Measurements from ENCODE around the gene MEI1. TPM values are rescaled to one million over a fixed set of nuclear protein-coding genes. Genes with fewer than 3 reads are reported as not detected.

The MEI1 gene
- total RNA-seq, 2 experiments from 2014 or later = 2.3 to 14.6 TPM

DNA sequence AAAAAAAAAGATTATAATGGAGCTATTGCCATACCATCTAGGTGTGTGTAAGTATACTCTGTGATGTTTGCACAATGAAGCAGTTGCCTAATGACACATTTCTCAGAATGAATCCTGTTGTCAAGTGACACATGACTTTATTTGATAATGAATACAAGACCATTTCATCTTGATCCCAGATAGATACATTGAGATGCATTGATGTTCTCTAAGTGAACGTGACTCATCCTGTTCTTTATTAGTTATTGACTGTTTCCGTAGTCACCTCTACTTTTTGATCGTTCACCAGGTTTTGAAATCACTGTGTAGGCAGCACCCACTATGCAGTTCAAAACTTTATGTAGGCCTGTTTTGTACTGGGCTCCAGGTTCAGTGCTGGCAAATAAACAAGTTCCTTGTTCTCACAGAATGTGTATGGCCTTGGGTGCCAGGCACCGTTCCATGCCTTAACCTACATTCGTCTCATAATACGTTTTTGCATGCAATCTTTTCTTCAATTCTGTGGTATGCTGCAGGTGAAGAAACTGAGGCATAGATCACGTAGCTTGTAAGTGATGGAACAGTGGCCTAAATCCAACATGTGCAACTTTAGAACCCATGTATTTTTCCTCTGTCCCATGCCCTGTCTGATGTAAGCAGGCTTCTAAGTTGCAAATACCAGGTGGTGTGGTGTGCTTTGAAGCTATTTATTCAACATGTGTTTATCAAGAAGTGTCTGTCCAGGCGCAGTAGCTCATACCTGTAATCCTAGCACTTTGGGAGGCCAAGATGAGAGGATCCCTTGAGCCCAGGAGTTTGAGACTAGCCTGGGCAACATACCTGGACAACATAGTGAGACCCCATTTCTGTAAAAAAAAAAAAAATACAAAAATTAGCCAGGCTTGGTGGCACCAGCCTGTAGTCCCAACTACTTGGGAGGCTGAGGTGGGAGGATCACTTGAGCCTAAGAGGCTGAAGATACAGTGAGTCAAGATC lies 144.0 kb downstream of the MEI1 start:
- H3K27ac ChIP-seq (ENCODE audit: low read depth, low read length, poor library complexity, severe bottlenecking) = peak overlapping the region; percentile 57
- H3K9me3 ChIP-seq (ENCODE audit: low read length) = no peaks in the 10 kb centered on the region
- peaks cover 100% of the 10 kb centered on the region for H3K79me2 ChIP-seq (ENCODE audit: insufficient read depth, low read depth, low read length)
- no peak overlapping the region for H2AFZ ChIP-seq (ENCODE audit: low read length)
- peak overlapping the region; percentile 25 for H3K4me3 ChIP-seq (ENCODE audit: low read depth, low read length, poor library complexity, severe bottlenecking)
- no TSS peak for BruUV-seq (replicated peaks)
- TF ChIP-seq EZH2phosphoT487 (IDR thresholded peaks at IDR 0.05; ENCODE audit: borderline replicate concordance, low read depth, low read length) = no peak
- TF ChIP-seq, protein P1, sequence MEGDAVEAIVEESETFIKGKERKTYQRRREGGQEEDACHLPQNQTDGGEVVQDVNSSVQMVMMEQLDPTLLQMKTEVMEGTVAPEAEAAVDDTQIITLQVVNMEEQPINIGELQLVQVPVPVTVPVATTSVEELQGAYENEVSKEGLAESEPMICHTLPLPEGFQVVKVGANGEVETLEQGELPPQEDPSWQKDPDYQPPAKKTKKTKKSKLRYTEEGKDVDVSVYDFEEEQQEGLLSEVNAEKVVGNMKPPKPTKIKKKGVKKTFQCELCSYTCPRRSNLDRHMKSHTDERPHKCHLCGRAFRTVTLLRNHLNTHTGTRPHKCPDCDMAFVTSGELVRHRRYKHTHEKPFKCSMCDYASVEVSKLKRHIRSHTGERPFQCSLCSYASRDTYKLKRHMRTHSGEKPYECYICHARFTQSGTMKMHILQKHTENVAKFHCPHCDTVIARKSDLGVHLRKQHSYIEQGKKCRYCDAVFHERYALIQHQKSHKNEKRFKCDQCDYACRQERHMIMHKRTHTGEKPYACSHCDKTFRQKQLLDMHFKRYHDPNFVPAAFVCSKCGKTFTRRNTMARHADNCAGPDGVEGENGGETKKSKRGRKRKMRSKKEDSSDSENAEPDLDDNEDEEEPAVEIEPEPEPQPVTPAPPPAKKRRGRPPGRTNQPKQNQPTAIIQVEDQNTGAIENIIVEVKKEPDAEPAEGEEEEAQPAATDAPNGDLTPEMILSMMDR (conservative IDR thresholded peaks at IDR 0.05; ENCODE audit: low read length) = no peak
- H3K4me2 ChIP-seq (ENCODE audit: low read length) = peak overlapping the region; percentile 72
- POLR2A ChIA-PET = interaction anchor here (0.5 to 2.8 kb wide), 6 partner anchors 8 to 704 kb away, joined by 3 to 16 read pairs (median 6); partner anchors contain the start of gene SREBF2
- peaks cover 39% of the 10 kb centered on the region for H4K20me1 ChIP-seq (ENCODE audit: insufficient read depth, low read length)
- peak; percentile 63 for DNase-seq (ENCODE audit: low spot score)
- H3K36me3 ChIP-seq (ENCODE audit: insufficient read depth, low read length) = peaks cover 90% of the 10 kb centered on the region
- H3K9me2 ChIP-seq (ENCODE audit: insufficient read depth, low read length) = no peaks in the 10 kb centered on the region
- peaks cover 93% of the 10 kb centered on the region for H3K4me1 ChIP-seq (ENCODE audit: insufficient read depth, low read length, poor library complexity, severe bottlenecking)
- intact Hi-C loops (cut with micrococcal nuclease; ENCODE audit: unreplicated experiment) = no loop called here
- CTCF ChIA-PET (ENCODE audit: unreplicated experiment) = interaction anchor here (0.6 to 1.5 kb wide), 2 partner anchors 16 to 43 kb away, joined by 3 read pairs; no protein-coding TSS in a partner anchor

DNA sequence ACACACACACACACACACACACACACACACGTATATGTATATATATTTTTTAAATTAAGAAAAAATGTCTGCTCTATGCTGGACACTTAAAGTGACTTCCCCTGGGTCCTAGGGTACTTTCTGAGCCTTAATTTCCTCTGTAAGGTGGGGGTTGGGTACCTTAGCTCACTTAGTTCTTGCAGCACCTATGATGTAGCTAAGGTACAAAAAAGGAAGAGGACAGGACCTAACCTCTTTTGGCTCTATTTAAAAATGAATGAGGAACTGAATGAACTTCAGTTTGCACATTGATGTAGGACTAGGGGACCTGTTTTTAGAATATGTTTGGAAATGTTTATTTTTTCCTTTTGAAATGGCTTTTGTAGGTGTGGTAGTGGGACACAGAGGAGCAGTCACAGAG lies 144.7 kb downstream of the MEI1 start:
- H3K9me2 ChIP-seq (ENCODE audit: insufficient read depth, low read length) = no peaks in the 10 kb centered on the region
- ChIA-PET CTCF (ENCODE audit: unreplicated experiment) (interaction anchor here (0.6 to 1.5 kb wide), 2 partner anchors 15 to 44 kb away, joined by 3 read pairs; no protein-coding TSS in a partner anchor), POLR2A (interaction anchor here (0.7 to 2.8 kb wide), 4 partner anchors 9 to 97 kb away, joined by 3 to 16 read pairs (median 6); partner anchors contain the start of gene SREBF2)
- peak overlapping the region; percentile 57 for H3K27ac ChIP-seq (ENCODE audit: low read depth, low read length, poor library complexity, severe bottlenecking)
- H3K36me3 ChIP-seq (ENCODE audit: insufficient read depth, low read length) = peaks cover 90% of the 10 kb centered on the region
- BruUV-seq (replicated peaks) = no TSS peak
- peak; percentile 68 for DNase-seq (ENCODE audit: low spot score)
- peak overlapping the region; percentile 25 for H3K4me3 ChIP-seq (ENCODE audit: low read depth, low read length, poor library complexity, severe bottlenecking)
- H3K9me3 ChIP-seq (ENCODE audit: low read length) = no peaks in the 10 kb centered on the region
- H3K4me2 ChIP-seq (ENCODE audit: low read length) = peak overlapping the region; percentile 72
- peaks cover 40% of the 10 kb centered on the region for H4K20me1 ChIP-seq (ENCODE audit: insufficient read depth, low read length)
- TF ChIP-seq, protein P1 (conservative IDR thresholded peaks at IDR 0.05; ENCODE audit: low read length) = no peak
- TF ChIP-seq EZH2phosphoT487 (IDR thresholded peaks at IDR 0.05; ENCODE audit: borderline replicate concordance, low read depth, low read length) = no peak
- intact Hi-C loops (cut with micrococcal nuclease; ENCODE audit: unreplicated experiment) = no loop called here
- no peak overlapping the region for H2AFZ ChIP-seq (ENCODE audit: low read length)
- peaks cover 93% of the 10 kb centered on the region for H3K4me1 ChIP-seq (ENCODE audit: insufficient read depth, low read length, poor library complexity, severe bottlenecking)
- peaks cover 100% of the 10 kb centered on the region for H3K79me2 ChIP-seq (ENCODE audit: insufficient read depth, low read depth, low read length)

Data from OCI-LY7 (cell line).